GM12878 (cell line): ENCODE results near the gene CELSR1. TPM values are rescaled to one million over a fixed set of nuclear protein-coding genes. Genes with fewer than 3 reads are reported as not detected.

Source experiments
- ATAC-seq: fragments of 200-7000 bp; cut with Tn5 transposase; 3 replicates; pipeline ENCODE4 v1.9.1; 2020; ENCODE audit warnings: mild to moderate bottlenecking, moderate library complexity
- BruUV-seq: library from RNA; stranded (reverse); fragments of 400-500 nt; replicated peaks from 2 replicates; lab custom pipeline; 2021; lab: Mats Ljungman, UMichigan
- CTCF ChIA-PET: fragments of 300-600 bp; sonication (Branson Sonifier 250); formaldehyde crosslinking; extraction: SDS; loops from one replicate; lab custom pipeline; 2021; ENCODE audit warnings: inconsistent platforms; lab: Yijun Ruan, JAX
- POLR2A ChIA-PET: fragments of 350-600 bp; formaldehyde crosslinking; extraction: SDS; loops from one replicate; lab custom pipeline; 2021; ENCODE audit warnings: inconsistent platforms; lab: Charles Lee
- RAD21 ChIA-PET: fragments of 300-600 bp; sonication (Branson Sonifier 250); formaldehyde crosslinking; loops from one replicate; lab custom pipeline; 2023; ENCODE audit warnings: antibody characterized with exemption; ENCODE audit not compliant: unreplicated experiment; lab: Charles Lee
- SMC1A ChIA-PET: fragments of 300-600 bp; sonication (Branson Sonifier 250); formaldehyde crosslinking; loops from one replicate; lab custom pipeline; 2023; ENCODE audit not compliant: unreplicated experiment, uncharacterized antibody; lab: Charles Lee
- DNase-seq: peaks from one replicate; pipeline ENCODE4 v3.0.0-alpha.2; 2011; ENCODE audit warnings: low read depth, low spot score
- FAIRE-seq: peaks from 3 replicates; lab custom pipeline; 2011; peaks lifted over from hg19 to GRCh38; lab: Jason Lieb, UNC
- H2AFZ ChIP-seq: 2 replicates; pipeline ENCODE4 v1.6.0; 2011; ENCODE audit warnings: low read depth, low read length, control low read depth; ENCODE audit not compliant: control insufficient read depth
- H3K27ac ChIP-seq: 2 replicates; pipeline ENCODE4 v1.5.1; 2011; ENCODE audit warnings: control low read depth; ENCODE audit not compliant: control insufficient read depth, insufficient read depth
- H3K27me3 ChIP-seq, 2 experiments: replicated peaks in 1 of 2; 2 replicates each; pipeline versions ENCODE4 v1.6.0 to v1.6.1; 2011; ENCODE audit warnings: low read length in 1 of 2; ENCODE audit not compliant: control insufficient read depth in 2 of 2, insufficient read depth in 2 of 2
- H3K36me3 ChIP-seq, 2 experiments: 2 replicates each; pipeline ENCODE4 v1.5.1; 2011; ENCODE audit warnings: low read length in 1 of 2; ENCODE audit not compliant: control insufficient read depth in 2 of 2, insufficient read depth in 2 of 2
- H3K4me1 ChIP-seq: 2 replicates; pipeline ENCODE4 v1.6.1; 2011; ENCODE audit warnings: mild to moderate bottlenecking, low read length, moderate library complexity, mixed read lengths; ENCODE audit not compliant: control insufficient read depth, insufficient read depth
- H3K4me2 ChIP-seq: 2 replicates; pipeline ENCODE4 v1.6.0; 2011; ENCODE audit warnings: control low read depth; ENCODE audit not compliant: control insufficient read depth, insufficient read depth
- H3K4me3 ChIP-seq: fragments of 200-600 bp; sonication (generic); 2 replicates; pipeline ENCODE4 v1.5.1; 2016
- H3K79me2 ChIP-seq: 2 replicates; pipeline ENCODE4 v1.6.0; 2011; ENCODE audit warnings: low read length; ENCODE audit not compliant: control insufficient read depth, insufficient read depth
- H3K9ac ChIP-seq: 2 replicates; pipeline ENCODE4 v1.8.0; 2011; ENCODE audit warnings: low read length, control low read depth, mixed read lengths; ENCODE audit not compliant: control insufficient read depth, insufficient read depth
- H3K9me3 ChIP-seq: replicated peaks from 3 replicates; pipeline ENCODE4 v1.5.1; 2011; ENCODE audit warnings: mild to moderate bottlenecking, low read length; ENCODE audit not compliant: control insufficient read depth, insufficient read depth
- H4K20me1 ChIP-seq: 2 replicates; pipeline ENCODE4 v1.6.0; 2011; ENCODE audit not compliant: control insufficient read depth, insufficient read depth
- EGR1 ChIP-seq, 2 experiments: IDR thresholded peaks; 1 replicate in 1 of 2; 2 replicates in 1 of 2; pipeline ENCODE4 v1.6.1; 2011 to 2012; ENCODE audit warnings: low read depth in 2 of 2, low read length in 2 of 2, borderline replicate concordance in 1 of 2, mild to moderate bottlenecking in 1 of 2, moderate library complexity in 1 of 2
- EP300 ChIP-seq, 2 experiments: fragments of 150-350 bp in 1 of 2; IDR thresholded peaks; 2 replicates each; pipeline ENCODE4 v1.6.1; 2011 to 2012; ENCODE audit warnings: low read depth in 2 of 2, low read length in 2 of 2, borderline replicate concordance in 1 of 2, improper control_type of control experiment in 1 of 2, inconsistent platforms in 1 of 2; ENCODE audit not compliant: control insufficient read depth in 1 of 2
- HDAC6 ChIP-seq: fragments of 200-600 bp; sonication (generic); IDR thresholded peaks from one replicate; pipeline ENCODE4 v1.8.0; 2017; ENCODE audit warnings: antibody characterized with exemption; ENCODE audit not compliant: unreplicated experiment
- IRF3 ChIP-seq: fragments of 450-650 bp; IDR thresholded peaks from 2 replicates; pipeline ENCODE4 v1.6.1; 2014; ENCODE audit warnings: mild to moderate bottlenecking
- MEF2B ChIP-seq: fragments of 450-650 bp; IDR thresholded peaks from 2 replicates; pipeline ENCODE4 v1.6.1; 2018; ENCODE audit warnings: mild to moderate bottlenecking, moderate library complexity; ENCODE audit not compliant: partially characterized antibody, poor library complexity, severe bottlenecking
- NR2C2 ChIP-seq: IDR thresholded peaks from 2 replicates; pipeline ENCODE4 v1.6.1; 2011; ENCODE audit warnings: borderline replicate concordance, low read depth; ENCODE audit not compliant: control insufficient read depth, insufficient read length
- NR2F1 ChIP-seq: fragments of 450-650 bp; conservative IDR thresholded peaks from 2 replicates; pipeline ENCODE4 v1.6.1; 2017; ENCODE audit warnings: mild to moderate bottlenecking
- PBX3 ChIP-seq: IDR thresholded peaks from 2 replicates; pipeline ENCODE4 v1.6.1; 2011; ENCODE audit warnings: mild to moderate bottlenecking, low read depth, low read length, moderate library complexity; ENCODE audit not compliant: insufficient replicate concordance
- PKNOX1 ChIP-seq: fragments of 450-650 bp; IDR thresholded peaks from 2 replicates; pipeline ENCODE4 v1.6.1; 2016; ENCODE audit warnings: mild to moderate bottlenecking
- RFX5 ChIP-seq: IDR thresholded peaks from 2 replicates; pipeline ENCODE4 v1.6.1; 2011; ENCODE audit warnings: low read depth, low read length, improper control_type of control experiment
- SMARCA5 ChIP-seq: fragments of 450-650 bp; IDR thresholded peaks from 2 replicates; pipeline ENCODE4 v1.6.1; 2017; ENCODE audit warnings: mild to moderate bottlenecking
- SREBF1 ChIP-seq: IDR thresholded peaks from 2 replicates; pipeline ENCODE4 v1.6.1; 2012; ENCODE audit warnings: mild to moderate bottlenecking, low read length
- WGBS: methylation state at CpG from one replicate; pipeline ENCODE4 v1.1.6; 2016; ENCODE audit warnings: low lambda C conversion rate; ENCODE audit not compliant: insufficient replicate concordance, insufficient coverage; ENCODE audit errors: missing lambda C conversion rate; 5-methylcytosine and 5-hydroxymethylcytosine counted together
- in situ Hi-C: fragments of 300-500 bp; cut with MboI; formaldehyde crosslinking; loops from 9 replicates; pipeline ENCODE4 v1.14.3; 2018; ENCODE audit warnings: mixed read lengths
- intact Hi-C: fragments of 100-400 bp; cut with micrococcal nuclease; formaldehyde crosslinking; loops from one replicate; pipeline ENCODE4 v1.14.2; 2022; ENCODE audit not compliant: unreplicated experiment
- polyA plus RNA-seq, 11 experiments: library from polyadenylated mRNA; depleted of rRNA in 4 of 11; unstranded in 6 of 11; stranded (reverse) in 5 of 11; fragments of >200 nt; fragmentation: Nextera tagmentation in 4 of 11; fragmentation: Illumina TruSeq in 1 of 11; extraction: Ambion mirVana in 4 of 11; extraction: Trizol in 1 of 11; gene quantifications; 1 replicate in 1 of 11; 2 replicates in 10 of 11; pipeline versions ENCODE4 v1.2.1 to v1.2.3, GENCODE V29; 2011 to 2016; ENCODE audit warnings: inconsistent platforms in 2 of 11, missing spikeins in 2 of 11, low read depth in 1 of 11
- total RNA-seq, 4 experiments: library from RNA; depleted of rRNA in 3 of 4; stranded (reverse); fragments of >200 nt in 3 of 4; fragmentation: Illumina TruSeq in 1 of 4; extraction: Trizol in 1 of 4; gene quantifications; 2 replicates each; pipeline versions ENCODE4 v1.2.1 to v1.2.3, GENCODE V29; 2013 to 2021
- TF ChIP-seq, protein P1 (sequence below), 3 experiments: IDR thresholded peaks in 2 of 3; conservative IDR thresholded peaks in 1 of 3; 2 replicates each; pipeline ENCODE4 v1.5.1; 2011; ENCODE audit warnings: low read depth in 3 of 3, low read length in 3 of 3, mild to moderate bottlenecking in 3 of 3, control low read depth in 2 of 3, moderate library complexity in 2 of 3, inconsistent platforms in 1 of 3, mixed read lengths in 1 of 3; ENCODE audit not compliant: control insufficient read depth in 2 of 3, insufficient read depth in 1 of 3; ENCODE audit errors: extremely low read depth in 1 of 3

The CELSR1 gene
- total and polyA plus RNA-seq, 10 of the 15 experiments (the other 5 are each of a cell fraction or from before 2014, with no cell fraction given) = 0.05 to 1.7 (median 0.35) TPM; not detected in 2

DNA sequence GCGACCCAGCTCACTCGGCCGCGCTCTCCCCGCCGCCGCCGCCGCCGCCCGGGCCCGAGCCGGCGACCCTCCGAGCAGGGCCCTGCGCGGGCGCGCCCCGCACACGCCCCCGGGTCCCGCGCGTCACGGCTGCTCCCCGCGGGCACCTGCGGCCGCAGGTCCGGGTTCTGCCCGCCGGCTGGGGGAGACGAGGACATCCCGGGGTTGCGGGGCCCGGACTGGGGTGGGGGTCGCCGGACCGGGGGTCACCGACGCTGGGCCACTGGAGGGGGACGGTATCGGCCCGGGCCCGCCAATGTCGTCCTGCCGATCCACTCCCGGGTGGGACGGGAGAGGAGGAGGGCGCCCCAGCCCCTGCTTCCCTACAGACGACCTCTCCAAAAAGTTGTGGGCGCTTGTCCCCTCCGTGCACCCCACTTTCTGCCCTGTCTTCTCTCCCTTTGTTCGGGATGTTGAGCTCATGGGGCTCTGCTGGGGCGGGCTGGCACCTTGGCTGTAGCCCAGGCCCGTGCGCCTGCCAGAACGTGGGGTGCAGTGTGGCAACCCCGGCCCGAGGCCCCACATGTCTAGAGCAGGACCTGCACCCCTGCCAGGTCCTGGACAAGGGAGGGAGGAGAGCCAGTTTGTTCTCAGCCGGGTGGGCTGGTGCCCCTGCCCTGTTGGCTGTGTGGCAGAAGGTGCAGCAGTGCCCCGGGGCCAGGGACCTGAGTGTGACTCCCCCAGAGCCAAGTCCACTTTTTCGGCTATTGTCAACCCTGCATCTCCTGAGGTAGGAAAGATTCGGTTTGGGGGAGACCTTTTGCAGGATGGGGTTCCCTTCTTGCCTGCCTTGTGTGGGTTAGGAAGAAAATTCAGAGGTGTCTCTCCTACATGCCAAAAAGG lies 40.2 kb upstream of the CELSR1 start:
- 31% methylated on average over 16 of the region's 65 CpGs for WGBS
- in situ Hi-C loops = no loop called here
- Histone ChIP-seq H3K9me3 (no peaks in the 10 kb centered on the region; the same call in 2 of the 3 replicates), H3K4me3 (peak overlapping the region; percentile 77), H3K9ac (peak overlapping the region; percentile 26), H3K27ac (no peak overlapping the region), H3K27me3 (no peaks in the 10 kb centered on the region; a peak in 1 of 4 replicates), H2AFZ (peak overlapping the region; percentile 46), H3K36me3 (no peaks in the 10 kb centered on the region), H3K4me2 (peak overlapping the region; percentile 85), H4K20me1 (no peaks in the 10 kb centered on the region), H3K4me1 (peaks cover 24% of the 10 kb centered on the region), H3K79me2 (no peaks in the 10 kb centered on the region; the same call in 1 of the 2 replicates)
- peak; percentile 38 for ATAC-seq
- ChIA-PET CTCF (no interaction called here), SMC1A (no interaction called here), POLR2A (interaction anchor here (1.4 kb wide), 1 partner anchor 11 kb away, joined by 4 read pairs; no protein-coding TSS in a partner anchor), RAD21 (interaction anchor here (0.6 to 1.0 kb wide), 2 partner anchors 10 to 13 kb away, joined by 4 to 6 read pairs; no protein-coding TSS in a partner anchor)
- DNase-seq = no peak
- FAIRE-seq = no peak
- BruUV-seq = TSS peak; percentile 50
- intact Hi-C loops = loop anchor here (5.0 kb wide), 1 partner anchor 35 kb away; no protein-coding TSS in a partner anchor
- TF ChIP-seq IRF3 (no peak), NR2C2 (no peak), SMARCA5 (0 out of 2 replicates have a peak, but pooled peaks have one; percentile 1), RFX5 (no peak), EGR1 (IDR thresholded peaks at IDR 0.05; ENCODE audit: borderline replicate concordance in 1 of 2, low read depth in 2 of 2, low read length in 2 of 2) (no peak), PKNOX1 (no peak), PBX3 (no peak), EP300 (IDR thresholded peaks at IDR 0.05; ENCODE audit: borderline replicate concordance in 1 of 2, control insufficient read depth in 1 of 2, low read depth in 2 of 2, low read length in 2 of 2) (no peak), HDAC6 (no peak), NR2F1 (0 out of 2 replicates have a peak, but pooled peaks have one; percentile 20), SREBF1 (no peak), MEF2B (no peak)
- TF ChIP-seq, protein P1, sequence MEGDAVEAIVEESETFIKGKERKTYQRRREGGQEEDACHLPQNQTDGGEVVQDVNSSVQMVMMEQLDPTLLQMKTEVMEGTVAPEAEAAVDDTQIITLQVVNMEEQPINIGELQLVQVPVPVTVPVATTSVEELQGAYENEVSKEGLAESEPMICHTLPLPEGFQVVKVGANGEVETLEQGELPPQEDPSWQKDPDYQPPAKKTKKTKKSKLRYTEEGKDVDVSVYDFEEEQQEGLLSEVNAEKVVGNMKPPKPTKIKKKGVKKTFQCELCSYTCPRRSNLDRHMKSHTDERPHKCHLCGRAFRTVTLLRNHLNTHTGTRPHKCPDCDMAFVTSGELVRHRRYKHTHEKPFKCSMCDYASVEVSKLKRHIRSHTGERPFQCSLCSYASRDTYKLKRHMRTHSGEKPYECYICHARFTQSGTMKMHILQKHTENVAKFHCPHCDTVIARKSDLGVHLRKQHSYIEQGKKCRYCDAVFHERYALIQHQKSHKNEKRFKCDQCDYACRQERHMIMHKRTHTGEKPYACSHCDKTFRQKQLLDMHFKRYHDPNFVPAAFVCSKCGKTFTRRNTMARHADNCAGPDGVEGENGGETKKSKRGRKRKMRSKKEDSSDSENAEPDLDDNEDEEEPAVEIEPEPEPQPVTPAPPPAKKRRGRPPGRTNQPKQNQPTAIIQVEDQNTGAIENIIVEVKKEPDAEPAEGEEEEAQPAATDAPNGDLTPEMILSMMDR (IDR thresholded peaks at IDR 0.05 in 2 of 3, conservative IDR thresholded peaks at IDR 0.05 in 1 of 3; ENCODE audit: control insufficient read depth in 2 of 3, extremely low read depth in 1 of 3, insufficient read depth in 1 of 3, low read depth in 3 of 3, low read length in 3 of 3) = no peak
